Measurements from ENCODE around the gene ACSL3.
A peak's percentile ranks its signal among the peaks of the same experiment; 100 is the strongest.

The ACSL3 gene

DNA sequence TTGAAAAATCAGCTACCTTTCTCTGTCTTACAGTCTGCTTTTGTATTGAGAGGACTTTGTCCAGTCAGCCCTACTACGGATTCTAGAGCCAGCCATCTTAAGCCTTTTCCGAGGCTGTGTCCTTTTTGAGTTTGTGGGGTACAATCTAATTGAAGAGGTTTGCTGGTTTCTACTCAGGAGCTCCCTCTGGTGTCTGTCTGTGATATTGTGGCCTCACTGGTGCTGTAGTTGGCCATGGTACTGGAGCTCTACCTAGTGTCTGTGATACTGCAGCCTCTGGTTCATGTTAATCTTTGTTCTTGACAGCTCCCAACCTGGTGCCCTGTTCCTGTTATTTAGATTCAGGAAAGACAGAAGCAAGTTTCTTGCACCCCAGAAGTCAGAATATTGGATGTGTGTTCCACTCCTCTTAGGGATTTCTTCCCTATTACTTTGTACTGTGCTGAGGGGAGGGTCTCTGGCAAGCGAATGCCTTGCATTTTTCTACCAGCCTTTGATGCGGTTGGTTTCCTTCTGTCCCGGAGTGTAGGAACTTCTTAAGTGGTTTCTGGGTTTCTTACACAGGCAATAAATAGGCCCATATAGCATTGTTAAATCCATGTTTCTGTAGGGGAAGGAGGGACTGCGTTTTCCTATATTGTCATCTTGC lies 78.5 kb downstream of the ACSL3 start:
- FAIRE-seq (peak; percentile 61), DNase-seq (ENCODE audit: low spot score) (peak; percentile 52)

DNA sequence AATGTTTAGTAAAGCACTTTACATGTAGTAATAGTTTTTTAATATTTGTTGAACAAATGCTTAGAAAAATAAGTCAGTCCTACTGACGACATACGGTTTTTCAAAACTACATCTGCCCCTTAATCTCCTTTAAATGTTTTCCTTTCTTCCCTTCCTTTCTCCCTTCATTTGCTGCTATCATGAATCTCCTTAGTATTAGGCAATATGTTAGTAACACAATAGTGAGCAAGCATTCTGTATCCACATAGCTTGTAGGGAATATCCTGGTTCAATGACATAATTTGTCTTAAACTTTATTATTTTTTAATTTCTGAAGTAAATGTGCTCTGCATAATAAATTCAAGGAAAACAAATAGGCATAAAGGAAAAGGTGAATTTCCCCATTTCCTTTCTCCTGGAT lies 79.1 kb downstream of the ACSL3 start:
- DNase-seq (ENCODE audit: low spot score): no peak
- no peak for FAIRE-seq

DNA sequence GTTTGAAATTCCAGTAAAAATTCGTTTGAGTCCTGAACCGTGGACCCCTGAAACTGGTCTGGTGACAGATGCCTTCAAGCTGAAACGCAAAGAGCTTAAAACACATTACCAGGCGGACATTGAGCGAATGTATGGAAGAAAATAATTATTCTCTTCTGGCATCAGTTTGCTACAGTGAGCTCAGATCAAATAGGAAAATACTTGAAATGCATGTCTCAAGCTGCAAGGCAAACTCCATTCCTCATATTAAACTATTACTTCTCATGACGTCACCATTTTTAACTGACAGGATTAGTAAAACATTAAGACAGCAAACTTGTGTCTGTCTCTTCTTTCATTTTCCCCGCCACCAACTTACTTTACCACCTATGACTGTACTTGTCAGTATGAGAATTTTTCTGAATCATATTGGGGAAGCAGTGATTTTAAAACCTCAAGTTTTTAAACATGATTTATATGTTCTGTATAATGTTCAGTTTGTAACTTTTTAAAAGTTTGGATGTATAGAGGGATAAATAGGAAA lies 80.7 kb downstream of the ACSL3 start:
- DNase-seq (ENCODE audit: low spot score): no peak
- FAIRE-seq: no peak

DNA sequence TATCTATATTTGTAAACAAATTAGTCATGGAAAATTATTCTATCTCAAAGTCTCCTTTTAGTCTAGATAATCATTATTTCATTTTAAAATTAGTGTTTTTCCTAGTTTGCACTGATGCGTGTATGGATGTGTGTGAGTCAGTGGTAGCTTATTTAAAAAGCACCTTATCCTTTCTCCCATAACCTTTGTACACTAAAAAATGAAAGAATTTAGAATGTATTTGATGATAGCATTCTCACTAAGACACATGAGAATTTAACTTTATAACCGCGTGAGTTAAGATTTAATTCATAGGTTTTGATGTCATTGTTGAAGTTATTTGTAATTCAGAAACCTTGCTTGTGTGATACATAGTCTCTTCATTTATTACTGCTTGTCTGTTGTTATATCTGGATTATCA lies 81.7 kb downstream of the ACSL3 start:
- FAIRE-seq (no peak), DNase-seq (ENCODE audit: low spot score) (no peak)

DNA sequence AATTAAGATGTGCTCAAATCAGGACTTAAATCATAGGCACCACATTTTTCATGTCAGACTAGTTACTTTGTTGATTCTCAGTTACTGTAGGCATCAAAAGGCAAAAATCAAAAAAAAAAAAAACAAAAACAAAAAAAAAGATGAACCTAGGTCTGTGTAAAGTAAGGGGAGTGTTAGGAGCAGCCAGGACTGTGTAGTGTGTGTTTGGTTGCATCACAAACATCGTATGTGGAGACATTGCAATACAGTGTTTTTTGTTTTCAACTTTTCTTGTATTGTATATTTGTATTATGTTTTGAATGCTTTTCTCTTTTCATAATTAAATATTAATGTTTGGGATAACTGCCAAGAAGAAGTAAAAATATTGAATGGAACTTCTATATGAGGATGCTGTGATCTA lies 82.1 kb downstream of the ACSL3 start:
- FAIRE-seq: no peak
- DNase-seq (ENCODE audit: low spot score): no peak

DNA sequence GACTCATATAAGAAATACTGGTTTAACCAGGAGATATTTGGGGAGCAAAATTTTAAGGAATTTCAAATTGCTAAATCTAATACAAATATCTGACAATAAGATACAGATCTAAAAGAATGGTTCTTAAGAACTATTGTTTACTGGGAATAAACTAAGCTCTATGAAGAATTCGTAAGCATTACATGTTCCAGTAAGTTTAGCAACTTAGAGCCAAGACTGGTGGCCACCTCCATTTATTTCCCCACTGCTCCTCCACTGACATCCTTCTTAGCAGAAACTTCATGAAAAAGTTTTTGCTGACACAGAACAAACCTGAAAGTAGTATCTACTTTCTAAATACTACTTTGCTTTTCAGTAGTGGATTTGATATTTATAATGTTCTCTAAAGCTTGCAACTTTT lies 83.0 kb downstream of the ACSL3 start:
- DNase-seq (ENCODE audit: low spot score): no peak
- no peak for FAIRE-seq

DNA sequence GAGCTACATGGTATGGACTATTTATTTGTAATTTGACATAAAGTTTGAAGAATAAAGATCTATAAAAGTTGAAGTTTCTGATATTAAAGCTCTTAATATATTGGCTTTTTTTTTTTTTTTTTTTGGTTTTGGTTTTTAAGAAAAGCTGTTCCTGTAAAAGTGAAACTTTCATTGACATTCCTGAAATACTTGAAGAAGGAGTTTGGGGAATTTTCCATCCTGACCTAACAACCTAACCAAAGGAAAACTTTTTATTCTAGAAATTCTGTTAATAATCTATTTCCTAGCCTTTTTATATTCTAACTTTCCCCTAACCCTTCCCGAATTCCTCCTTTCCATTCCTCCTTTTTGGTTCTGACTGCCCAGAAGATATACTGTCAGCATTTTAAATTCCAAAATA lies 83.7 kb downstream of the ACSL3 start:
- FAIRE-seq (no peak), DNase-seq (ENCODE audit: low spot score) (no peak)

DNA sequence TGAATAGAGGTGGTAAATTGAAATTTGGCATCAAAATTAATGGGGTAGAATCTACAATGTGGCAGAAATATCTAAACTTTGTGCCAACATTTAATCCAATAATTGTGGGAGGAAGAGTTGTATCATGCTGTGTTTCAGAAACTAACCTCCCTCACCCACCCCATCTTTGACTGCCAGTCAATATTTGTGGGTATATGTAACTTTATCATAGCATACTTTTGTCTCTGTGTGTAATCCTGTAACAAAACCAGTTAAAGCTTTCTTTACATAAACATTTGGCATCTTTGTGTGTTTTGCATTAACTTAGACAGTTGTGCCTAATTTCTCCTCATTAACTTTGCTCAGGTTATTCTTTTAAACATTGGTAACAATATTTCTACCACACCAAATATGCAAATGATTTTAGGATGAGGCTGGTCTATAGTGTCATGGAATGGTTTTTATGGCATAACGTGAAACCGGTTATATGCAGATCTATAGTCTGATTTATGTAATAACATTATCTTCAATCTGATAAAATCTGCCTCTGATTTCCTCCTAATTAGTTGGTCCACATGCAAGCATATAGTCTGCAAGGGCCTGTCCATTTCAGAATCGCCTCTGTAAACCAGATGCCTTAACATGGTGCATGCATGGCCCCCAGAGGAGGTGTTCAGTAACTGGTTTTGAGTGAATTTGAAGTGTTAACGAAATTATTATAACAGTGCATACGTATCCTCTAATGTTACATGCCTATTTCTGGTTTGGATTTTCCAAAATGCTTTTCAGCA lies 84.3 kb downstream of the ACSL3 start:
- FAIRE-seq (no peak), DNase-seq (ENCODE audit: low spot score) (no peak)

DNA sequence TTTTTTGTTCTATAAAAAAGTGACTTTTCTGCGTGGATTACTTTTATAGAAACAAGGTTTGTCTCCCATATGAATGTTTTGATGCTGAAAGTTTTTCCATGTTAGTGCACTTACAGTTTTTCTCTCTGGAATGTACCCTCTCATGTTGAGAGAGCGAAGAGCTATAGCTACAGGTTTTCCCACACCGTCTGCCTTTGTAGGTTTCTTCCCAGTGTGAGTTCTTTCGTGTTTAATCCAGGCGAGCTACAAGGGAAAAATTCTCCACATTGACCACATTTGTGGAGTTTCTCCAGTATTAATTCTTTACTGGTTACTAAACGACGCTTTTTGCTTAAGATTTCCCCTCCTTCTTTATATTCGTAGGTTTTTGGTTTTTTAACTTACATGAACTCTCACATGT lies 85.1 kb downstream of the ACSL3 start:
- FAIRE-seq (no peak), DNase-seq (ENCODE audit: low spot score) (no peak)

DNA sequence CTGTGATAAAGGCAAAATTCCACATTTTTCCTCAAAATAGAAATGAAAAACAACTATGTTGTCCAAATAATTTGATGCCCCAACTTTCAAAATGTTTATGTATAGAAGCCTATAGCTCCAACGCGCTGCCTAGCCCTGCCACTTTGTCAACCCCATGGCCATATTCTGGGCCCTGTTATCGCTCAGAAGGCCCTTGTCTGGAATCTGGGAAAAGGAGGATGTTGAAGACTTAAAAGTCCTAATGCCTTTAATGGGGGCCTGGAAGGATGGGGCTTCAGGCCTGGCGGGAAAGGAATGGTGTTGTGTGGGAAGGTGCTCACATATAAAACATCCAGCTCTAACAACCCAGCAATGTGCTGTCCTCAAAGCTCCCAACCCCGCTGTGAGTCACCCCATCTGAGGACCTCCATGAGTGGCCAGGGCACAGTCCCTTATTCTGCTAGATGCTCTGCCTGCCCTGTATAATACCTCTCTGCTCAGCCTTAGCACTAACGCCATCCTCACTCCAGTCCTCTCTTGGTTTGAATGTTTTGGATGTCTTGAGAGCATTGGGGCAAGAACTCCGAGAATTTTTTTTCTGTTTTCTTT lies 86.0 kb downstream of the ACSL3 start:
- FAIRE-seq (no peak), DNase-seq (ENCODE audit: low spot score) (no peak)

DNA sequence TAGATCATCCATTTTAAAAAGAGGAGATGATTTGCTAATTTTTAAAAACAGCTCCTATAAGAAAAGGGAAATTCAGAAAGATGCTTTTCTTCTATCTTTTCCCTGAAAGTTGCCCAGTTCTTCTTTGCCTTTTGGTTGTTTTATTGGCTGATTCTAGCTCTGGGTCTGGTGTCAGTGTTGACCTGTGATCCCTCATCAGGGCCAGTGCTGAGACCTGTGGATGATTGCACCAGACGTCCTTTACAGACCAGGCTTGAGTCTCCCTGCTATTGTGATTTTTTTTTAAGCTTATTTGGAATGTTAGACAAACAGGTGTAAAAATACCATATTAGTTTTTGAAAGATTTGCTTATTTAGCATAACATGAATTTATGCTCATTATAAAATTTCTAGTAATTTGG lies 88.2 kb downstream of the ACSL3 start:
- DNase-seq (ENCODE audit: low spot score) (no peak), FAIRE-seq (no peak)

DNA sequence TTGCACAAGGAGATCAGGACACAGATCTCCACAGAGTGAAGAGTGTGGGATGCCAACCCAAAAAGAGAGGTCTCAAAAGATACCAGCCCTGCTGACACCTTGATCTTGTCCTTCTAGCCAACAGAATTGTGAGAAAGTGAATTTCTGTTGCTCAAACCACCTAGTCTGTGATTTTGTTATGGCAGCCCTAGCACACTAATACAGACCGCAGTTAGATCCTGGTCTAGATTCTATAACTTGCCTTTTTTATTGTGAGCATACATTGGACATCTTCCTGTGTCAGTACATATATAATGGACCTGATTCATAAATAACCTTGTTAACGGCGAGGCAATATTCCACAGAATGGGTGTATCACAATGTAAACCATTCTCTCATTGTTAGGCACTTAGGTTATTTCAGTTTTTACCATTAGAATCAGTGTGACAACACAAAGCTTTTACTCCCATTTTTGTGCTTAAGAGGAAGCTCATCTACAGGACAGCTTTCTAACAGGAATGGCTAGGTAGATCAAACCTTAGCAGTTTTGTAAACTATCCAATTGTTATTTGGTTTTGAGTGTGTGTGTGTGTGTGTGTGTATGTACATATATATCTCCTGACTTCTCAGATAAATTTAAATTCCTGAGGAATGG lies 89.0 kb downstream of the ACSL3 start:
- no peak for FAIRE-seq

DNA sequence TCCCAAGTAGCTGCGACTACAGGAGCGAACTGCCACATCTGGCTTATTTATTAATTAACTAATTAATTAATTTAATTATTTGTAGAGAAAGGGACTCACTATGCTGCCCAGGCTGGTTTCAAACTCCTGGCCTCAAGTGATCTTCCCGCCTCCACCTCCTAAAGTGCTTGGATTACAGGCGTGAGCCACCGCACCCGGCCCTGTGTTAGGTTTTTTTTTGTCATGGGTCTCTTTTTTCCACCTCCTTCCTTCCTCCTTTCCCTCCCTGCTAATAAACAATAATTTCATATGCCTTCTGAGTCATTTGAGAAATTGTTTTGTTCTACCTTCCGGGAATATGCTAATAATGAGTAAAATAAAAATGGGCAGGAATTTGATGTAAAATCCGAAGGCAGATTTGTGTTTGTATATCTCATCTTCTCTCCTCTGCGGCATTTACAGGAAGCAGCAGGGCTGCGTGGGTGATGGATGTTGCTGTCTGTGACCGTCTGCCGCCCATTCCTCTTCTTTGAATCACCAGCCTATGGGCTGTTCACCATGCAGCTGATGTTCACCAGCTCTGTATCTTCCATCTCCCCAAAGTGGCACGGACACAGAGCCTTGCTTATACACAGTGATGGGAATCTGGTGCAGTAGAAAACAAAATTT lies 89.9 kb downstream of the ACSL3 start:
- FAIRE-seq (peak; percentile 23), DNase-seq (ENCODE audit: low spot score) (peak; percentile 57)

More for the DNA sequence above, 89.0 kb downstream of the ACSL3 start:
- no peak for DNase-seq (ENCODE audit: low spot score)

DNA sequence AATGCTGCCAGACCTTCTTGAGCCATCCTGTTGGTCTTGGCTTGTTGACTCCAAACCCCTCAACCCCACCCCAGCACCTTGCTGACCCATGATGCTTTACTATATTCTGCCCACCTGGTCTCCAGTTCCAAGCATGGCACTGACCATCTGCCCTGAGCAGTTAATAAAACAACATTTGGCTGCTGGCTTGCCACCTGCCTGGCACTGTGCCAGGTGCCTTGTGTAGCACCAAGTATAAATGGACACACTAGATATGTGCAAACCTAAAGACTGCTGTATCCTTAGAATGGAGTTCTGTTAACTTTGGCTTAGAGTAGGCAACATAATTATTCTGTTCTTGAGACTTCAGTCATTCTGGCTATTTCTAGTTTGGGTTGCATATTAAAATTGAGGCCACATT lies 91.4 kb downstream of the ACSL3 start:
- DNase-seq (ENCODE audit: low spot score) (no peak), FAIRE-seq (peak; percentile 56)

DNA sequence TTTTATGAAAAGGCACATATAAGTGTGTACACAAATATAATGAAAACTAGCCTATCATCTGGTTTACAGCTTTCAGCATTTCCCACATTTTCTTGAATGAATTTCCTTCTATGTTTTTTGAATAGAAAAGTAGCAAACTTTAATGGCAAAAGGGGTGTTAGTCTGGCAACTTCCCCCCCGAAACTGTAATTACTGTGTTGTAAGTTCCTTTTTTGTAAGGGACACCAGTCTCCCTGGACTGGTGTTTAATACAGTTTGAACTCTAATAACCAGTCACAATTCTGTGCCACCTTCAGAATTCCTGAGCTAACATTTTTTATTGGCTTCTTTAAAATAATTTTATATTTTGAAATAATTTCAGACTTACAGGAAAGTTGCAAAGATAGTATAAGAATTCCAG lies 94.2 kb downstream of the ACSL3 start:
- FAIRE-seq (no peak), DNase-seq (ENCODE audit: low spot score) (no peak)

DNA sequence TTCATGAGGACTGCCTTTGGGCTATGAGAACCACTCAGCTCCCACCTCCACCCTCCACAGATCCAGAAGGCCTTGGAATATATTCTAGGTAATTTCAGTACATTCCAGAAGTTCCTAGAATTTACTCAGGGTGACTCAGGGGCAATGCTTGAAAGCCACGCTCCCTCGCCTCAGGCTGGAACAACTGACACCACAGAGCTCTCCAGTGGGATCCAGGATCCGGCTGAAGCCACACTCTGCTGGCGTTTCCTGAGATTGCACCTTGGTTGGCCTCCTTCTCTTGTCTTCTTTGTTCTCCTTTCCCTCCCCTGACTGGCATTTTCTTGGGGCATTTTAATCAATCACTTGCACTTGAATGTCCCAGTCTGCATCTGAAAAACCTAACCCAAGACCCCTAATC lies 98.5 kb downstream of the ACSL3 start:
- DNase-seq (ENCODE audit: low spot score) (peak; percentile 84), FAIRE-seq (no peak)

DNA sequence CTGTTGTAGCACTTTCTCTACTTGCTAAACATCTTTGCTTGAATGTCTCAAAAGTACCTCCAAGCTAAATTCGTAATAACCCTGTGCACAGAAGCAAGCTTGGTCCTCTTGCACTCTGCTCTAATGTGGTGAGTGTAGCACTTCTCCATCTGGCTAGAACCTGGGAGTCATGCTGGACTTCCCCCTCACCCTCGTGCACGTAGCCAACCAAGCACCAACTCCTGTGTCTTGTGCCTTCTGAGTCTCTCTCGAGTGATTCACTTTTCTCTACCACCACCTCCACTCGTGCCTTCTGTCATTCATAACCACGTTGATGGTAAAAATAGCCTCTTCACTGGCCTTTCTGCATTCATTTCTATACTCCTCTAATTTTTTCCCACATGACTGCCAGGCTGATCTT lies 99.3 kb downstream of the ACSL3 start:
- FAIRE-seq (no peak), DNase-seq (ENCODE audit: low spot score) (no peak)

DNA sequence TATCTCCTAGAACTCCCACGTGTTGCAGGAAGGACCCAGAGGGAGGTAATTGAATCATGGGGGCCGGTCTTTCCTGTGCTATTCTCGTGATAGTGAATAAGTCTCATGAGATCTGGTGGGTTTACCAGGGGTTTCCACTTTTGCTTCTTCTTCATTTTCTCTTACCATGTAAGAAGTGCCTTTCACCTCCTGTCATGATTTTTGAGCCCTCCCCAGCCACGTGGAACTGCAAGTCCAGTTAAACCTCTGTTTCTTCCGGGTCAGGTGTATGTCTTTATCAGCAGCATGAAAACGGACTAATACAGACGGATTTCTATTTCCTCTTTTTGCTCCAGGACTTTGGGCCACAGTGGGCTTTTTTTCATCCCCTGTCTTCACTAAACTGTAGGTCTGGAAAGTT lies 102.8 kb downstream of the ACSL3 start:
- no peak for DNase-seq (ENCODE audit: low spot score)
- no peak for FAIRE-seq

DNA sequence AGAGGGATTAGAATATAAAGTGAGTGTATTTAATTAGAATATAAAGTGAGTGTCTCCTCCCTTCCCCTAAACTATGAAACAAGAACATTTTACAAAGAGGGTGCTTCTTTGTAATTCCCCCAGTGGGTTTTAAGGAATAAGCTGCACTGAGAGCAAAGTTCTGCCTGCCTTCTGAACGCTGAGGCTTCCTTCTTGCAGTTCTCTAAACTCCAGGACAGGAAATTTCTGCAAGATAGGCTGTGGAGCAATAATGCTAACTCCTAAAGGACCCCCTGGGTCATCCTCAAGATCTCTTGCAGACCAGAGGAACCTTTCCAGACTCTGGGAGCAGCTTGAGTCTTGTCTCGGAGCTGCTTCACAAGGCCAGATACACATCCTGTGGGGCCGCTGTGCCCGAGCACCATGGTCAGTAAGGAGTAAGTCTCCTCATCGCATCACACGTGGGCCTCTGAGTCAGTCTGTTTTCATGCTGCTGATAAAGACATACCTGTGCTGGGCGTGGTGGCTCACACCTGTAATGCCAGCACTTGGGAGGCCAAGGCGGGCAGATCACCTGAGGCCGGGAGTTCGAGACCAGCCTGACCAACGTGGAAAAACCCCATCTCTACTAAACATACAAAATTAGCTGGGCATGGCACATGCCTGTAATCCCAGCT lies 103.7 kb downstream of the ACSL3 start:
- FAIRE-seq: peak; percentile 61

DNA sequence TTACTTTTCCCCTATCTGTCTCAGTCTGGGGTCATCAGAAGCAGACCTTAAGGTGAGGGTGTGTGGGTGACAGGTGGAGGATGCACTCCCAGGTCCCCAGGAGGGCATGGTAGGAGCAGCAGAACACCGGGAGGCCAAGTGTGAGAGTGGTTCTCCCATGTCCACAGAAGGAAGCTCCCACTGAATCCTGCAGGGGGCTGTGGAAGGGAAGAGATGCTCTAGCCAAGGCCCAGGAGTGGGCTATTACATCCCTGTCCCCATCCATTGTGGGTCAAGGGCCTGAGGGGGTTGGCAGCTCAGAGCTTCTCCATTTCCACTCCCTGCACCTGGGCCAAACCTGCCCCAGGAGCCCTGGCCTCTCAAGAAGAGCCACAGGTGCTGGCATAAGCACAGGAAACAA lies 104.7 kb downstream of the ACSL3 start:
- no peak for FAIRE-seq
- DNase-seq (ENCODE audit: low spot score): no peak

More for the DNA sequence above, 103.7 kb downstream of the ACSL3 start:
- DNase-seq (ENCODE audit: low spot score): no peak

DNA sequence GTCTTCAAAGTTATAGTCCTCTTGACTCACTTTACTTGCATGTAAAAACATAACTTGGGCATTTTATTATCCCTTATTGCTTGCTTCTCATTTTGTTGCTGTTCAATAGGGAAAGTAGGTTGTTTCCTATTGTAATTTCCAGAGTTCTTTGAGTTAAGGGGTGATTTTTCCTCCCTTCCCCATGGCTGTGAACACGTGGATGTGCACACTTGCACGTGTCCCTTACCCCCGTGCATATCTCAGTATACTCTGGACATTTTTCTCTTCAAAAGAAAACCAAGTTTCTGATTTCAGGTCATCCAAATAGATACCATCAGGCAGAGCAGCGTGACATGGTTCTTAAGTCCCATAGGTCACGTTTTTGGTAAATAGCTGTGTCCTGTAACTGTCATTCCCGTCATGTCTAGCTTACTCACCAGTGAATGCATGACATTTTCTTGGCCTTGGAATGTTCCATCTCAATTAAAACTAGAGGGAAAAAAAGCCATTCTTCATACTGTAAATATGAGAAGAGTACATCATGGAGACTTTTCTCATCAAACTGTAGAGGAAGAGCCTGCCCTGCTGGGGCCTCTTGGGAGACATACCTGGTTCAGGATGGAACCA lies 107.8 kb downstream of the ACSL3 start:
- no peak for DNase-seq (ENCODE audit: low spot score)

More for the DNA sequence above, 107.8 kb downstream of the ACSL3 start:
- FAIRE-seq: no peak

Data from urothelium cell line (cell line).